OCI-LY7 (cell line): ENCODE results near the gene PACS2.
"Not testable (repeated sequence)": the region's sequence is repeated elsewhere in the genome, so short reads cannot be mapped to it uniquely, and the experiment has no call there.

Experiments used
- EZH2phosphoT487 ChIP-seq: fragments of 200-600 bp; sonication (generic); IDR thresholded peaks from 2 replicates; pipeline ENCODE4 v1.6.1; 2018; ENCODE audit warnings: low read depth, borderline replicate concordance, mild to moderate bottlenecking, mixed run types, antibody characterized with exemption, low read length, moderate library complexity, mixed read lengths
- TF ChIP-seq, protein P1 (sequence below): fragments of 200-600 bp; sonication (generic); conservative IDR thresholded peaks from 2 replicates; pipeline ENCODE4 v1.5.1; 2014; ENCODE audit warnings: mild to moderate bottlenecking, antibody characterized with exemption, low read length, moderate library complexity, mixed read lengths

DNA sequence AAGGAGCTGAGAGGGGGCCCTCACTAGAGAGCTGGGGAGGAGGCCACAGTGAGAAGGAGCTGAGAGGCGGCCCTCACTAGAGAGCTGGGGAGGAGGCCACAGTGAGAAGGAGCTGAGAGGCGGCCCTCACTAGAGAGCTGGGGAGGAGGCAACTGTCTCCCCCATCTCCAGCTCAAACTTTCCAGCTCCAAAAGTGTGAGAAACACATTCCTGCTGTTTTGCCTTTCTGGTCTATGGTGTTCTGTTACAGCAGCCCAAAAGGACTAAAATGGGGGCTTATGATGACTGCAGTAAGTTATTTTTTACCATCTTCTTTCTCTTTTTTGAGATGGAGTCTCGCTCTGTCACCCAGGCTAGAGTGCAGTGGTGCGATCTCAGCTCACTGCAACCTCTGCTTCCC, 37.1 kb upstream of the PACS2 start:
- TF ChIP-seq, protein P1, sequence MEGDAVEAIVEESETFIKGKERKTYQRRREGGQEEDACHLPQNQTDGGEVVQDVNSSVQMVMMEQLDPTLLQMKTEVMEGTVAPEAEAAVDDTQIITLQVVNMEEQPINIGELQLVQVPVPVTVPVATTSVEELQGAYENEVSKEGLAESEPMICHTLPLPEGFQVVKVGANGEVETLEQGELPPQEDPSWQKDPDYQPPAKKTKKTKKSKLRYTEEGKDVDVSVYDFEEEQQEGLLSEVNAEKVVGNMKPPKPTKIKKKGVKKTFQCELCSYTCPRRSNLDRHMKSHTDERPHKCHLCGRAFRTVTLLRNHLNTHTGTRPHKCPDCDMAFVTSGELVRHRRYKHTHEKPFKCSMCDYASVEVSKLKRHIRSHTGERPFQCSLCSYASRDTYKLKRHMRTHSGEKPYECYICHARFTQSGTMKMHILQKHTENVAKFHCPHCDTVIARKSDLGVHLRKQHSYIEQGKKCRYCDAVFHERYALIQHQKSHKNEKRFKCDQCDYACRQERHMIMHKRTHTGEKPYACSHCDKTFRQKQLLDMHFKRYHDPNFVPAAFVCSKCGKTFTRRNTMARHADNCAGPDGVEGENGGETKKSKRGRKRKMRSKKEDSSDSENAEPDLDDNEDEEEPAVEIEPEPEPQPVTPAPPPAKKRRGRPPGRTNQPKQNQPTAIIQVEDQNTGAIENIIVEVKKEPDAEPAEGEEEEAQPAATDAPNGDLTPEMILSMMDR, result not testable (repeated sequence)
- not testable (repeated sequence) for TF ChIP-seq EZH2phosphoT487
